Heart right ventricle (tissue), 16 donors: ENCODE results near the gene TEDC1. TPM values are rescaled to one million over a fixed set of nuclear protein-coding genes. Genes with fewer than 3 reads are reported as not detected.

ENCODE experiments used
- ATAC-seq, 8 donors: fragments of 200-7000 bp; cut with Tn5 transposase; one replicate each; pipeline ENCODE4 v1.9.1; 2020; ENCODE audit warnings: mild to moderate bottlenecking in 8 of 8, moderate library complexity in 8 of 8, moderate number of reproducible peaks in 1 of 8
- DNase-seq, 2 donors: peaks; one replicate each; pipeline ENCODE4 v3.0.0-alpha.2; 2020
- H3K27ac ChIP-seq, 10 donors: fragments of 200-600 bp; sonication (generic) in 2 of 10; one replicate each; pipeline versions ENCODE4 v1.5.0 to v1.8.0; 2020 to 2022; ENCODE audit warnings: mild to moderate bottlenecking in 3 of 10
- H3K27me3 ChIP-seq, 7 donors: fragments of 200-600 bp; one replicate each; pipeline ENCODE4 v1.8.0; 2021 to 2022; ENCODE audit warnings: mild to moderate bottlenecking in 2 of 7
- H3K36me3 ChIP-seq, 9 donors: fragments of 200-600 bp; sonication (generic) in 1 of 9; one replicate each; pipeline versions ENCODE4 v1.5.0 to v1.8.0; 2020 to 2022; ENCODE audit warnings: mild to moderate bottlenecking in 2 of 9
- H3K4me1 ChIP-seq, 9 donors: fragments of 200-600 bp; sonication (generic) in 1 of 9; one replicate each; pipeline versions ENCODE4 v1.5.0 to v1.8.0; 2020 to 2022; ENCODE audit warnings: mild to moderate bottlenecking in 4 of 9
- H3K4me3 ChIP-seq, 10 donors: fragments of 200-600 bp; sonication (generic) in 2 of 10; one replicate each; pipeline versions ENCODE4 v1.5.0 to v1.8.0; 2020 to 2022; ENCODE audit warnings: mild to moderate bottlenecking in 7 of 10, moderate library complexity in 2 of 10
- H3K9me3 ChIP-seq, 11 donors: fragments of 200-600 bp in 10 of 11; sonication (generic) in 2 of 11; one replicate each; pipeline versions ENCODE4 v1.5.0 to v1.8.0; 2013 to 2022; ENCODE audit warnings: mild to moderate bottlenecking in 2 of 11, control low read depth in 1 of 11, moderate library complexity in 1 of 11
- CTCF ChIP-seq, 9 donors: fragments of 200-600 bp; sonication (generic) in 2 of 9; IDR thresholded peaks; one replicate each; pipeline versions ENCODE4 v1.5.0 to v1.8.0; 2021 to 2022; ENCODE audit warnings: antibody characterized with exemption in 9 of 9, mild to moderate bottlenecking in 5 of 9, moderate library complexity in 1 of 9
- WGBS, 2 donors: extraction: QIAGEN DNeasy Blood & Tissue Kit; methylation state at CpG; one replicate each; pipeline ENCODE4 v1.1.7; 2013; ENCODE audit warnings: inconsistent platforms in 1 of 2; 5-methylcytosine and 5-hydroxymethylcytosine counted together
- intact Hi-C, 10 donors: fragments of 100-400 bp; cut with DNase I; formaldehyde crosslinking; loops; one replicate each; pipeline versions ENCODE4 v1.11.1 to v1.14.2; 2022
- polyA plus RNA-seq, 2 donors: library from polyadenylated mRNA; stranded (reverse); fragments of 200-250 nt; gene quantifications; one replicate each; pipeline ENCODE4 v1.2.3, GENCODE V29; 2013
- total RNA-seq, 10 donors: library from RNA; stranded (reverse); fragmentation: NEBNext Ultra II Directional in 3 of 10; extraction: Animal tissue kit (Norgen Biotek cat#: 25700) in 3 of 10; gene quantifications; one replicate each; pipeline versions ENCODE4 v1.2.1 to v1.2.4, GENCODE V29; 2021 to 2023
- donor health status: Arrhythmogenic right ventricular cardiomyopathy.
- donor health status: ischemic (EF 13 %, LVEDD 7.1; RV severe dilation, severe dysfunction).
- donor health status: healthy with polysubstance abuse.
- donor health status: DM: no; HTN: yes; CAD: no.
- donor health status: DM: no; HTN: no; CAD: no.
- donor health status: ischemic (EF 25% LVEDD 6.9; RV normal size, moderate dysfunction).
- donor health status: ischemic (EF 25% LVEDD 5.7; RV mildly dilated, moderate dysfunction).
- donor health status: healthy.
- donor health status: DM: yes; HTN: yes; CAD: no.
- donor health status: Ischemic cardiomyopathy.
- donor health status: ischemic (EF 35%, LVEDD 5.7; RV mildly dilated, moderate dysfunction).
- donor health status: nonischemic (EF 11% LVEDD 7.7; RV severe dilation, severe dysfunction).
- donor health status: DM: yes; HTN: yes; CAD: no.
- donor health status: PGD.
- donor health status: ischemic (EF 29% LVEDD 5.4; RV normal size, mild dysfunction).
- donor health status: nonischemic (EF 23%, LVEDD 6.1; RV moderate dilation, normal function).

Gene TEDC1
- total and polyA plus RNA-seq, 12 donors, result 2.3 to 10.0 (median 4.4) TPM

- WGBS, 2 donors, result 67 to 77% methylated on average over 20 of the region's 20 CpGs
- Histone ChIP-seq H3K4me3 (no peak overlapping the region), H3K27ac (peak overlapping the region; percentile 40 to 100 (median 100)), H3K9me3 (no peaks in the 10 kb centered on the region), H3K4me1 (peaks cover 45 to 93% (median 63%) of the 10 kb centered on the region in 9 donors), H3K27me3 (no peaks in the 10 kb centered on the region), H3K36me3 (peaks cover 0 to 69% (median 21%) of the 10 kb centered on the region in 9 donors)
- DNase-seq (peak in 1 of 2 donors; percentile 25), ATAC-seq (no peak)
- intact Hi-C loops, result no loop called here
- TF ChIP-seq CTCF (IDR thresholded peaks at IDR 0.05), result no peak
Measured at GRCh38 chr14:105467249-105467941, 23.7 kb upstream of the TEDC1 start.

- intact Hi-C loops, result no loop called here
- H3K4me1 ChIP-seq, result peaks cover 50 to 93% (median 67%) of the 10 kb centered on the region in 9 donors
- H3K4me3 ChIP-seq, result peak overlapping the region in 1 of 10 donors; percentile 17
- ATAC-seq, result no peak
- H3K27me3 ChIP-seq, result peaks cover 0 to under 1% (median 0%) of the 10 kb centered on the region in 7 donors
- H3K36me3 ChIP-seq, result peaks cover 0 to 63% (median 20%) of the 10 kb centered on the region in 9 donors
- peak in 1 of 2 donors; percentile 42 for DNase-seq
- TF ChIP-seq CTCF (IDR thresholded peaks at IDR 0.05), result no peak
- no peaks in the 10 kb centered on the region for H3K9me3 ChIP-seq
- 78 to 83% methylated on average over 21 to 22 of the region's 22 CpGs for WGBS, 2 donors
- H3K27ac ChIP-seq, result peak overlapping the region; percentile 66 to 100 (median 100)
Measured at GRCh38 chr14:105467942-105468471, 23.0 kb upstream of the TEDC1 start.

- Histone ChIP-seq H3K4me1 (peaks cover 55 to 93% (median 73%) of the 10 kb centered on the region in 9 donors), H3K36me3 (peaks cover 0 to 55% (median 13%) of the 10 kb centered on the region in 9 donors), H3K27me3 (peaks cover 0 to 8% (median 0%) of the 10 kb centered on the region in 7 donors), H3K9me3 (no peaks in the 10 kb centered on the region), H3K4me3 (peak overlapping the region in 3 of 10 donors; percentile 1 to 7 (median 5)), H3K27ac (peak overlapping the region; percentile 80 to 100 (median 100))
- peak in 6 of 8 donors; percentile 3 to 25 (median 10) for ATAC-seq
- DNase-seq, result peak; percentile 61 to 71
- TF ChIP-seq CTCF (IDR thresholded peaks at IDR 0.05), result peak in 2 of 9 donors; percentile 11 to 20
- 32 to 36% methylated on average over 19 of the region's 19 CpGs for WGBS, 2 donors
- intact Hi-C loops, result no loop called here
Measured at GRCh38 chr14:105468621-105469241, 22.3 kb upstream of the TEDC1 start.
